K562 (cell line): Measurements from ENCODE around the gene DNAH3. TPM values are rescaled to one million over a fixed set of nuclear protein-coding genes. Genes with fewer than 3 reads are reported as not detected.

Experiments used
- ATAC-seq: fragments of 200-7000 bp; cut with Tn5 transposase; 3 replicates; pipeline ENCODE4 v1.9.1; 2020; ENCODE audit warnings: moderate library complexity
- BruUV-seq: library from RNA; stranded (reverse); fragments of 400-500 nt; replicated peaks from 2 replicates; lab custom pipeline; 2021; lab: Mats Ljungman, UMichigan
- CTCF ChIA-PET: fragments of 300-600 bp; formaldehyde crosslinking; extraction: SDS; loops from one replicate; lab custom pipeline; 2021; ENCODE audit warnings: low intra/inter-chr PET ratio; lab: Yijun Ruan, JAX
- POLR2A ChIA-PET: fragments of 300-600, 350-650 bp; sonication (Branson Sonifier 250); formaldehyde crosslinking; extraction: SDS; loops from one replicate; lab custom pipeline; 2021; ENCODE audit warnings: antibody characterized with exemption, inconsistent platforms; lab: Yijun Ruan, JAX
- DNase-seq, 4 experiments: peaks; one replicate each; pipeline versions ENCODE4 v3.0.0 to v3.0.0-alpha.2; 2011 to 2018; ENCODE audit warnings: low spot score in 3 of 4, mixed read lengths in 3 of 4; ENCODE audit errors: extremely low read depth in 1 of 4
- FAIRE-seq: peaks from 2 replicates; lab custom pipeline; 2011; peaks lifted over from hg19 to GRCh38; lab: Jason Lieb, UNC
- H2AFZ ChIP-seq: 2 replicates; pipeline ENCODE4 v1.6.0; 2011; ENCODE audit warnings: low read depth, low read length, control low read depth, inconsistent platforms
- H3K27ac ChIP-seq: fragments of 200-600 bp; 3 replicates; pipeline ENCODE4 v1.8.0; 2011; ENCODE audit warnings: low read depth, mild to moderate bottlenecking, control low read depth, inconsistent platforms, low read length, moderate library complexity, mixed read lengths; ENCODE audit errors: extremely low read depth
- H3K27me3 ChIP-seq, 2 experiments: fragments of 300-600 bp in 1 of 2; 2 replicates in 1 of 2; 3 replicates in 1 of 2; pipeline versions ENCODE4 v1.6.0 to v1.8.0; 2011; ENCODE audit warnings: inconsistent platforms in 2 of 2, low read length in 2 of 2, mild to moderate bottlenecking in 1 of 2, mixed read lengths in 1 of 2, moderate library complexity in 1 of 2; ENCODE audit not compliant: control insufficient read depth in 2 of 2, insufficient read depth in 2 of 2
- H3K36me3 ChIP-seq: fragments of 300-600 bp; 3 replicates; pipeline ENCODE4 v1.8.0; 2011; ENCODE audit warnings: mild to moderate bottlenecking, low read length, inconsistent platforms; ENCODE audit not compliant: control insufficient read depth, insufficient read depth
- H3K4me1 ChIP-seq, 2 experiments: fragments of 200-600 bp in 1 of 2; replicated peaks in 1 of 2; 2 replicates in 1 of 2; 3 replicates in 1 of 2; pipeline versions ENCODE4 v1.5.1 to v1.8.0; 2011; ENCODE audit warnings: inconsistent platforms in 2 of 2, low read length in 2 of 2, mild to moderate bottlenecking in 1 of 2, mixed read lengths in 1 of 2, moderate library complexity in 1 of 2; ENCODE audit not compliant: control insufficient read depth in 2 of 2, insufficient read depth in 2 of 2
- H3K4me2 ChIP-seq: 2 replicates; pipeline ENCODE4 v1.6.1; 2011; ENCODE audit warnings: low read length, control low read depth, inconsistent platforms, mixed read lengths; ENCODE audit not compliant: insufficient read depth
- H3K4me3 ChIP-seq: fragments of 200-600 bp; sonication (generic), shearing (Covaris generic); 2 replicates; pipeline ENCODE4 v1.5.1; 2016; ENCODE audit warnings: control low read depth, inconsistent platforms
- H3K79me2 ChIP-seq: fragments of 200-600 bp; 3 replicates; pipeline ENCODE4 v1.8.0; 2011; ENCODE audit warnings: low read length, inconsistent platforms; ENCODE audit not compliant: control insufficient read depth, insufficient read depth
- H3K9ac ChIP-seq, 2 experiments: 2 replicates each; pipeline versions ENCODE4 v1.6.0 to v1.6.1; 2011; ENCODE audit warnings: low read depth in 2 of 2, low read length in 2 of 2, control low read depth in 1 of 2, inconsistent platforms in 1 of 2, mild to moderate bottlenecking in 1 of 2, mixed read lengths in 1 of 2; ENCODE audit not compliant: insufficient read depth in 1 of 2
- H3K9me1 ChIP-seq: one replicate; pipeline ENCODE4 v1.6.0; 2011; ENCODE audit warnings: inconsistent platforms, mild to moderate bottlenecking, low read length, moderate library complexity; ENCODE audit not compliant: control insufficient read depth, insufficient read depth
- H3K9me3 ChIP-seq: replicated peaks from 2 replicates; pipeline ENCODE4 v1.5.1; 2011; ENCODE audit warnings: low read depth, low read length, inconsistent platforms; ENCODE audit not compliant: control insufficient read depth, insufficient read depth
- H4K20me1 ChIP-seq: replicated peaks from 2 replicates; pipeline ENCODE4 v1.6.1; 2011; ENCODE audit warnings: low read length, inconsistent platforms, mixed read lengths; ENCODE audit not compliant: control insufficient read depth, insufficient read depth
- ARNT ChIP-seq, 2 experiments: fragments of 450-650 bp; IDR thresholded peaks; 2 replicates each; pipeline ENCODE4 v1.6.1; 2016; ENCODE audit warnings: mild to moderate bottlenecking in 1 of 2
- EP300 ChIP-seq: IDR thresholded peaks from 2 replicates; pipeline ENCODE4 v1.6.1; 2012; ENCODE audit warnings: low read length, improper control_type of control experiment
- KAT8 ChIP-seq: fragments of 450-650 bp; IDR thresholded peaks from 2 replicates; pipeline ENCODE4 v1.6.1; 2016; ENCODE audit warnings: low read depth, mild to moderate bottlenecking
- KLF6 ChIP-seq: fragments of 250-450 bp; sonication (Bioruptor Pico); IDR thresholded peaks from 2 replicates; pipeline ENCODE4 v1.4.0; 2020; ENCODE audit warnings: mild to moderate bottlenecking, moderate library complexity, borderline replicate concordance
- PHB2 ChIP-seq: fragments of 450-650 bp; IDR thresholded peaks from 2 replicates; pipeline ENCODE4 v1.6.1; 2017; ENCODE audit warnings: low read depth
- PYGO2 ChIP-seq: fragments of 450-650 bp; IDR thresholded peaks from 2 replicates; pipeline ENCODE4 v1.6.1; 2016; ENCODE audit warnings: mild to moderate bottlenecking, missing genetic modification characterization, moderate library complexity, missing compliant biosample characterization
- SIX5 ChIP-seq, 2 experiments: IDR thresholded peaks; 2 replicates each; pipeline ENCODE4 v1.6.1; 2011; ENCODE audit warnings: low read length in 2 of 2, borderline replicate concordance in 1 of 2, low read depth in 1 of 2, mild to moderate bottlenecking in 1 of 2, moderate library complexity in 1 of 2; ENCODE audit not compliant: insufficient read depth in 1 of 2
- TAF15 ChIP-seq: fragments of 200-400 bp; formaldehyde crosslinking; IDR thresholded peaks from 2 replicates; pipeline ENCODE4 v1.6.1; 2017; ENCODE audit warnings: mild to moderate bottlenecking, low read depth, low read length, moderate library complexity
- TBP ChIP-seq: optimal IDR thresholded peaks from 2 replicates; pipeline ENCODE3; 2011; ENCODE audit warnings: low read depth, low read length, improper control_type of control experiment
- ZNF134 ChIP-seq: fragments of 250-450 bp; sonication (Bioruptor Pico); conservative IDR thresholded peaks from 2 replicates; pipeline ENCODE4 v1.4.0; 2020
- ZNF174 ChIP-seq: fragments of 250-450 bp; sonication (Bioruptor Pico); IDR thresholded peaks from 2 replicates; pipeline ENCODE4 v1.4.0; 2020; ENCODE audit warnings: mild to moderate bottlenecking
- ZNF316 ChIP-seq: fragments of 450-650 bp; IDR thresholded peaks from 2 replicates; pipeline ENCODE4 v1.6.1; 2016
- ZNF717 ChIP-seq: fragments of 250-450 bp; sonication (Bioruptor Pico); IDR thresholded peaks from 2 replicates; pipeline ENCODE4 v1.5.0; 2021
- WGBS: fragments of 100-300 bp; shearing (Covaris generic); methylation state at CpG from one replicate; pipeline ENCODE4 v1.1.6; 2016; ENCODE audit warnings: low coverage, mixed read lengths; ENCODE audit not compliant: insufficient coverage; ENCODE audit errors: missing lambda C conversion rate; 5-methylcytosine and 5-hydroxymethylcytosine counted together
- in situ Hi-C: fragments of 300-500 bp; cut with MboI; formaldehyde crosslinking; loops from 4 replicates; pipeline ENCODE4 v1.15.0; 2018; ENCODE audit warnings: inconsistent platforms, mixed read lengths
- intact Hi-C: fragments of 100-400 bp; cut with micrococcal nuclease; formaldehyde crosslinking; loops from 2 replicates; pipeline ENCODE4 v1.14.2; 2022
- polyA plus RNA-seq, 8 experiments: library from polyadenylated mRNA; depleted of rRNA in 4 of 8; stranded (reverse) in 5 of 8; unstranded in 3 of 8; fragments of >200 nt; fragmentation: Nextera tagmentation in 2 of 8; fragmentation: Illumina TruSeq in 1 of 8; extraction: Ambion mirVana in 2 of 8; extraction: Trizol in 1 of 8; gene quantifications; 2 replicates each; pipeline versions ENCODE4 v1.2.1 to v1.2.3, GENCODE V29; 2011 to 2014; ENCODE audit warnings: inconsistent platforms in 1 of 8, missing spikeins in 1 of 8
- total RNA-seq, 7 experiments: library from RNA; depleted of rRNA in 6 of 7; stranded (reverse); fragments of >200 nt in 6 of 7; fragmentation: Illumina TruSeq in 2 of 7; extraction: Trizol in 2 of 7; gene quantifications; 2 replicates each; pipeline versions ENCODE4 v1.2.1 to v1.2.3, GENCODE V29; 2011 to 2021; ENCODE audit warnings: low replicate concordance in 1 of 7
- TF ChIP-seq, protein P1 (sequence below): sonication (generic); formaldehyde crosslinking; IDR thresholded peaks from 2 replicates; pipeline ENCODE4 v1.8.1; 2023; ENCODE audit warnings: mild to moderate bottlenecking, missing genetic modification reagents
- TF ChIP-seq, protein P2 (sequence below): sonication (generic); formaldehyde crosslinking; IDR thresholded peaks from 2 replicates; pipeline ENCODE4 v1.8.0; 2023; ENCODE audit warnings: mild to moderate bottlenecking, missing genetic modification reagents
- TF ChIP-seq, protein P3 (sequence below): fragments of 250-450 bp; sonication (Bioruptor Pico); IDR thresholded peaks from 2 replicates; pipeline ENCODE4 v1.4.0; 2020; ENCODE audit warnings: mild to moderate bottlenecking

DNAH3 gene
- total and polyA plus RNA-seq, 9 of the 15 experiments (the other 6 are each of a cell fraction or from before 2014, with no cell fraction given): 0.32 to 0.84 (median 0.44) TPM

DNA sequence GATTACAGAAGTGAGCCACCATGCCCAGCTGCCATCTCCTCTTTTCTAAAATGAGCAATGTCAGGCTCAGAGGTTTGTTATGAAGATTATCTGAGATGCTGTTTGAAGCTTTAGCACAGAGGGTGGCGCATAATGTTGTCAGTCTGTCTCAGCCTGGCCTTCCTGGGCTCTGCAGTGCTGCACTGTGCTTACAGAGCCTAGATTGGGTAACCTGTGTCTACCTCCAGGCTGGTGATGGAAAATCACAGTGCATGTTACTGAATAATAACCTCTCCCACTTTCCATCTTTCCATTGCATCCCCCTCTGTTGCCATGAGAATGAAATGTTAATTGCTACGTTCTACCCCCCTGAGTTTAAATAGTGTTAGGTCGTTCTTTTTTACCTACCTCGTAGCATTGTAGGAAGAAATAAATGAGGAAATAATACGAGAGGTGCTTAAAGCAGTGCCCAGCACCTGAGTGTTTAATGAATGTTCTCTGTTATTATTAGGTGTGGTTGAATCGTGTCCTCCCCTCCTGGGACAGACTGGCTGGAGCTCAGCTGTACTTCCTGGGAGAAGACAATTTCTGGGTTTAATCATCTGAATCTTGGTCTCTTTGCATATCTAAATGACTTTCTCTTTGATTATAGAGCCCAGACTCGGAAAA lies 14.0 kb upstream of the DNAH3 start:
- CTCF ChIA-PET: no interaction called here
- POLR2A ChIA-PET: no interaction called here
- Histone ChIP-seq H3K79me2 (no peaks in the 10 kb centered on the region), H3K27ac (no peak overlapping the region), H3K27me3 (no peaks in the 10 kb centered on the region), H3K4me3 (no peak overlapping the region), H4K20me1 (no peaks in the 10 kb centered on the region), H3K9ac (no peak overlapping the region), H2AFZ (no peak overlapping the region), H3K36me3 (peaks cover 26% of the 10 kb centered on the region), H3K4me2 (no peak overlapping the region), H3K4me1 (peaks cover under 1 to 9% of the 10 kb centered on the region in 2 experiments; a peak in 4 of 5 replicates), H3K9me1 (no peaks in the 10 kb centered on the region), H3K9me3 (no peaks in the 10 kb centered on the region)
- TF ChIP-seq ARNT (IDR thresholded peaks at IDR 0.05): no peak
- no peak for TF ChIP-seq ZNF316
- TF ChIP-seq PHB2: no peak
- TF ChIP-seq ZNF134 (CRISPR knock-in tag): no peak
- TF ChIP-seq TBP: no peak
- no peak for TF ChIP-seq ZNF174 (CRISPR knock-in tag)
- TF ChIP-seq TAF15: no peak
- no peak for TF ChIP-seq PYGO2
- TF ChIP-seq, protein P1, sequence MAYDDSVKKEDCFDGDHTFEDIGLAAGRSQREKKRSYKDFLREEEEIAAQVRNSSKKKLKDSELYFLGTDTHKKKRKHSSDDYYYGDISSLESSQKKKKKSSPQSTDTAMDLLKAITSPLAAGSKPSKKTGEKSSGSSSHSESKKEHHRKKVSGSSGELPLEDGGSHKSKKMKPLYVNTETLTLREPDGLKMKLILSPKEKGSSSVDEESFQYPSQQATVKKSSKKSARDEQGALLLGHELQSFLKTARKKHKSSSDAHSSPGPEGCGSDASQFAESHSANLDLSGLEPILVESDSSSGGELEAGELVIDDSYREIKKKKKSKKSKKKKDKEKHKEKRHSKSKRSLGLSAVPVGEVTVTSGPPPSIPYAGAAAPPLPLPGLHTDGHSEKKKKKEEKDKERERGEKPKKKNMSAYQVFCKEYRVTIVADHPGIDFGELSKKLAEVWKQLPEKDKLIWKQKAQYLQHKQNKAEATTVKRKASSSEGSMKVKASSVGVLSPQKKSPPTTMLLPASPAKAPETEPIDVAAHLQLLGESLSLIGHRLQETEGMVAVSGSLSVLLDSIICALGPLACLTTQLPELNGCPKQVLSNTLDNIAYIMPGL: no peak
- TF ChIP-seq ZNF717: no peak
- TF ChIP-seq SIX5 (IDR thresholded peaks at IDR 0.05; ENCODE audit: borderline replicate concordance in 1 of 2, insufficient read depth in 1 of 2, low read depth in 1 of 2, low read length in 2 of 2): no peak
- no peak for TF ChIP-seq KAT8
- TF ChIP-seq, protein P2, sequence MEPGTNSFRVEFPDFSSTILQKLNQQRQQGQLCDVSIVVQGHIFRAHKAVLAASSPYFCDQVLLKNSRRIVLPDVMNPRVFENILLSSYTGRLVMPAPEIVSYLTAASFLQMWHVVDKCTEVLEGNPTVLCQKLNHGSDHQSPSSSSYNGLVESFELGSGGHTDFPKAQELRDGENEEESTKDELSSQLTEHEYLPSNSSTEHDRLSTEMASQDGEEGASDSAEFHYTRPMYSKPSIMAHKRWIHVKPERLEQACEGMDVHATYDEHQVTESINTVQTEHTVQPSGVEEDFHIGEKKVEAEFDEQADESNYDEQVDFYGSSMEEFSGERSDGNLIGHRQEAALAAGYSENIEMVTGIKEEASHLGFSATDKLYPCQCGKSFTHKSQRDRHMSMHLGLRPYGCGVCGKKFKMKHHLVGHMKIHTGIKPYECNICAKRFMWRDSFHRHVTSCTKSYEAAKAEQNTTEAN (CRISPR knock-in tag): no peak
- TF ChIP-seq KLF6: no peak
- TF ChIP-seq, protein P3, sequence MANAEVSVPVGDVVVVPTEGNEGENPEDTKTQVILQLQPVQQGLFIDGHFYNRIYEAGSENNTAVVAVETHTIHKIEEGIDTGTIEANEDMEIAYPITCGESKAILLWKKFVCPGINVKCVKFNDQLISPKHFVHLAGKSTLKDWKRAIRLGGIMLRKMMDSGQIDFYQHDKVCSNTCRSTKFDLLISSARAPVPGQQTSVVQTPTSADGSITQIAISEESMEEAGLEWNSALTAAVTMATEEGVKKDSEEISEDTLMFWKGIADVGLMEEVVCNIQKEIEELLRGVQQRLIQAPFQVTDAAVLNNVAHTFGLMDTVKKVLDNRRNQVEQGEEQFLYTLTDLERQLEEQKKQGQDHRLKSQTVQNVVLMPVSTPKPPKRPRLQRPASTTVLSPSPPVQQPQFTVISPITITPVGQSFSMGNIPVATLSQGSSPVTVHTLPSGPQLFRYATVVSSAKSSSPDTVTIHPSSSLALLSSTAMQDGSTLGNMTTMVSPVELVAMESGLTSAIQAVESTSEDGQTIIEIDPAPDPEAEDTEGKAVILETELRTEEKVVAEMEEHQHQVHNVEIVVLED (CRISPR knock-in tag): no peak
- no peak for TF ChIP-seq EP300
- no TSS peak for BruUV-seq
- ATAC-seq (no peak), FAIRE-seq (no peak), DNase-seq (no peak)
- in situ Hi-C loops: no loop called here
- intact Hi-C loops: no loop called here
- WGBS: 84% methylated on average over 7 of the region's 7 CpGs
